GM12872 (cell line): ENCODE measurements around the gene TCFL5.

Experiments
- CTCF ChIP-seq: IDR thresholded peaks from 3 replicates; pipeline ENCODE4 v1.5.1; 2011; ENCODE audit warnings: low read depth, mild to moderate bottlenecking, low read length, moderate library complexity; ENCODE audit not compliant: insufficient read depth

Gene TCFL5

GRCh38 chr20:62906209-62906608 lies 44.6 kb upstream of the TCFL5 start:
- TF ChIP-seq CTCF: no peak

- TF ChIP-seq CTCF: no peak
Measured at GRCh38 chr20:62905536-62906117, 44.0 kb upstream of the TCFL5 start.

GRCh38 chr20:62902926-62903615 lies 41.4 kb upstream of the TCFL5 start:
- no peak for TF ChIP-seq CTCF

- TF ChIP-seq CTCF: no peak
Measured at GRCh38 chr20:62901891-62902290, 40.3 kb upstream of the TCFL5 start.

GRCh38 chr20:62900692-62901584 lies 39.3 kb upstream of the TCFL5 start:
- peak; percentile 31; the same call in 2 of the 3 replicates for TF ChIP-seq CTCF

- TF ChIP-seq CTCF: peak; percentile 97
Measured at GRCh38 chr20:62900052-62900691, 38.5 kb upstream of the TCFL5 start.

GRCh38 chr20:62899633-62900051 lies 38.0 kb upstream of the TCFL5 start:
- TF ChIP-seq CTCF: peak; percentile 24; the same call in 1 of the 3 replicates
